Ectodermal cell (in vitro differentiated cells): ENCODE measurements around the gene APOA4.
"Not testable (repeated sequence)": the region's sequence is repeated elsewhere in the genome, so short reads cannot be mapped to it uniquely, and the experiment has no call there.

Experiments
- H3K27ac ChIP-seq: 2 replicates; pipeline ENCODE4 v1.7.0; 2013; ENCODE audit warnings: mild to moderate bottlenecking, low read depth, low read length; ENCODE audit not compliant: insufficient read depth, poor library complexity, severe bottlenecking
- H3K27me3 ChIP-seq: 2 replicates; pipeline ENCODE4 v1.7.0; 2013; ENCODE audit warnings: mild to moderate bottlenecking, low read length; ENCODE audit not compliant: insufficient read depth, control insufficient read depth, poor library complexity, severe bottlenecking
- H3K36me3 ChIP-seq: one replicate; pipeline ENCODE4 v1.7.0; 2013; ENCODE audit warnings: low read length; ENCODE audit not compliant: control insufficient read depth, insufficient read depth
- H3K4me1 ChIP-seq: one replicate; pipeline ENCODE4 v1.7.0; 2013; ENCODE audit warnings: low read length; ENCODE audit not compliant: control insufficient read depth, insufficient read depth
- H3K4me3 ChIP-seq: 2 replicates; pipeline ENCODE4 v1.7.0; 2013; ENCODE audit warnings: low read depth, low read length, control low read depth; ENCODE audit not compliant: insufficient read depth
- H3K9me3 ChIP-seq: 2 replicates; pipeline ENCODE4 v1.7.0; 2013; ENCODE audit warnings: mild to moderate bottlenecking, low read length, moderate library complexity; ENCODE audit not compliant: control insufficient read depth
- WGBS, 2 experiments: methylation state at CpG; one replicate each; pipeline ENCODE4 v1.1.7; 2013; ENCODE audit warnings: missing lambda C conversion rate in 2 of 2; 5-methylcytosine and 5-hydroxymethylcytosine counted together

The APOA4 gene

DNA sequence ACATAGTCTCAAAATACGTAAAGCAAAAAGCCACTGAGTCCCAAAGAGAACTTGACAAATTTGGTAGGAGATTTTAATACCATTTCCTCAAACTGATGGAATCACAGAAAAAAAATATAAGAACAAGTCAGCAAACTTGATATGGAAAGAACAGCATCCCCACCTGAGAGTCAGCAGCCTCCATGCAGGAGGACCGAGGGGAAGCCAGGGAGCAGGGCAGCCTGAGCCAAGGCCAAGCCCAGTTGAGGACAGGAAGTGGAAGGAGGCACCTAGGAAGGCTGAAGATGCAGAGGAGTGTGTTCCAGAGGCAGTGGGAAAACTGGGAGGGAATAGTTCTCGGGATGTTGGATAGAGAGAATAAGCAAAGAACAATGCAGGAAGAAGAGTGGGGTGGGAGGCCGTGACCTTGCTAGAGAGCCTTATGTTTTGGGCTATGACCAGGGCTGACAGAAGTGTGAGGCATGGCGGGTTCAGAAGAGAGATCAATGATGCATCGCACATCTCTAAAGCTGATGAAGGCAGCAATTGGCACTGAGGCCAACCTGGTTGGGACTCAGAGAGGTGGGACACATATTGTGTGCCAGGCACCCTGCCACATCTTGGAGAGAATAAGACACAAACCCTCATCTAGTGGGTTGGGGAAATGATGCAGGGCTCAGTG, 15.4 kb downstream of the APOA4 start:
- WGBS, 2 experiments, result 94 to 95% methylated on average over 6 of the region's 6 CpGs
- Histone ChIP-seq H3K27ac (no peak overlapping the region), H3K4me1 (no peaks in the 10 kb centered on the region)

DNA sequence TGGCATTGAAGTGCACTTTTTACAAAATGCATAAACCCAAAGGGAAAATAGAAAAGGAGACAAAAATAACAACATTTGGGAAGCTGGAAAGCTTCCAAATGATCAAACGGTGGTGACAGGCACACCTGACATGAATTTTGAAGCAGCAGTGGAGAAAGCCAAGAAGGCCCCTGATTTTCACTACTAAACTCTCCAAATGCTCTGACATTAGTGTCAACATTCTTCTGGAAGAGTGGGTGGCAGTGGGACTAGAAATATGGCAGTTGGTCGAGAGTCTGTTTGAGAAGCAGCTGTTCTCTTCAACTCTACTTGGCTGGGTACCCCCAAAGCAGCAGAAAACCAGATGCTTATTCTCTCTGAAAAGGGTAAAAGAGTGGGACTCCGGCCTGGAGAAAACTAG, 19.1 kb downstream of the APOA4 start:
- no peaks in the 10 kb centered on the region for H3K4me1 ChIP-seq
- no peak overlapping the region for H3K27ac ChIP-seq
- H3K27me3 ChIP-seq, result no peaks in the 10 kb centered on the region
- no peaks in the 10 kb centered on the region for H3K9me3 ChIP-seq
- H3K36me3 ChIP-seq, result no peaks in the 10 kb centered on the region
- H3K4me3 ChIP-seq, result no peak overlapping the region
- WGBS, 2 experiments, result 85 to 92% methylated on average over 3 of the region's 3 CpGs

More for the DNA sequence above, 15.4 kb downstream of the APOA4 start:
- Histone ChIP-seq H3K36me3 (no peaks in the 10 kb centered on the region), H3K4me3 (no peak overlapping the region), H3K9me3 (no peaks in the 10 kb centered on the region), H3K27me3 (no peaks in the 10 kb centered on the region)

- not testable (repeated sequence) for H3K9me3 ChIP-seq, H3K36me3 ChIP-seq, H3K27me3 ChIP-seq, H3K27ac ChIP-seq, H3K4me1 ChIP-seq, H3K4me3 ChIP-seq
Measured at GRCh38 chr11:116801662-116802061, 21.4 kb downstream of the APOA4 start.

DNA sequence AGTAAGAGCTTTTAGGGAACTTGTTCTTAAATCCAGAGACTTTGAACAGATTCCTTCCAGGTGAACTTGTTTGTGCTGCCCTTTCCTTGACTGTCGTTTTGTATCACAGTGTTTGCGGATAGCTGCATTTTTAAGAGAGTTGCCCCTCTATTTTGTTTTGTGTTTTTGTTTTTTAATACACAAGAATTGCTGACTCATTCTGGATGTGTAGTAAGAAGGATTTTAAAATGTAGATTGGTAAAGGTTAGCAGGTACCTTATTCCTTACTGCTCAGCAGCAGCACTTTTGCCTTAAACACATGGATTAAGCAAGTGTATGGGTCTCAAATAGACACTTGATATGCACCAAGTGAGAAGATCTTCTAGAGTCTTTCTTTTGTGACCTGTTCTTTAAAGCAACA, 22.5 kb downstream of the APOA4 start:
- no peaks in the 10 kb centered on the region for H3K36me3 ChIP-seq
- no peaks in the 10 kb centered on the region for H3K9me3 ChIP-seq
- H3K4me3 ChIP-seq, result no peak overlapping the region
- H3K27me3 ChIP-seq, result no peaks in the 10 kb centered on the region
- no peaks in the 10 kb centered on the region for H3K4me1 ChIP-seq
- H3K27ac ChIP-seq, result no peak overlapping the region
- WGBS, 2 experiments, result 94 to 96% methylated on average over 2 of the region's 2 CpGs

- 90 to 92% methylated on average over 5 of the region's 5 CpGs for whole genome bisulfite sequencing, 2 experiments
- Histone ChIP-seq H3K27me3 (no peaks in the 10 kb centered on the region), H3K4me1 (no peaks in the 10 kb centered on the region), H3K9me3 (no peaks in the 10 kb centered on the region), H3K36me3 (no peaks in the 10 kb centered on the region), H3K4me3 (no peak overlapping the region), H3K27ac (no peak overlapping the region)
Measured at GRCh38 chr11:116798368-116798767, 24.7 kb downstream of the APOA4 start.

- Histone ChIP-seq H3K27me3 (no peaks in the 10 kb centered on the region), H3K4me3 (no peak overlapping the region), H3K36me3 (no peaks in the 10 kb centered on the region), H3K27ac (no peak overlapping the region), H3K4me1 (no peaks in the 10 kb centered on the region), H3K9me3 (no peaks in the 10 kb centered on the region)
- WGBS, 2 experiments, result 86 to 95% methylated on average over 2 to 5 of the region's 5 CpGs
Measured at GRCh38 chr11:116797816-116798215, 25.3 kb downstream of the APOA4 start.

DNA sequence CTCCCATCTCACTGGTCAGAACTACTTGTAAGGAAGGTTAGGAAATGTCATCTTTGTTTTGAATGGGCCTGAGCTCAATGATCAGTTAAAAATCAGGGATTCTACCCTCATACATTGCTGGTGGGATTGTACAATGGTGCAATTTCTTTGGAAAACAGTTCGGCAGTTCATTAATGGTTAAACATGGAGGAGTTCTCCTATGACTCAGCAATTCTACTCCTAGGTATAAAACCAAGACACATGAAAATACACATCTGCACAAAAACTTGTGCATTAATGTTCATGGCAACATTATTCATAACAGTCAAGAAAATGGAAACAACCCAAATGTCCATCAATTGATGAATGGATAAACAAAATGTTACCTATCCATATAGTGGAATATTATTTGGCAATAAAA, 26.6 kb downstream of the APOA4 start:
- no peaks in the 10 kb centered on the region for H3K9me3 ChIP-seq
- H3K4me1 ChIP-seq, result peaks cover 4% of the 10 kb centered on the region
- no peak overlapping the region for H3K27ac ChIP-seq
- H3K36me3 ChIP-seq, result no peaks in the 10 kb centered on the region
- H3K27me3 ChIP-seq, result no peaks in the 10 kb centered on the region
- 86 to 88% methylated on average over 1 of the region's 1 CpG for WGBS, 2 experiments
- H3K4me3 ChIP-seq, result no peak overlapping the region

DNA sequence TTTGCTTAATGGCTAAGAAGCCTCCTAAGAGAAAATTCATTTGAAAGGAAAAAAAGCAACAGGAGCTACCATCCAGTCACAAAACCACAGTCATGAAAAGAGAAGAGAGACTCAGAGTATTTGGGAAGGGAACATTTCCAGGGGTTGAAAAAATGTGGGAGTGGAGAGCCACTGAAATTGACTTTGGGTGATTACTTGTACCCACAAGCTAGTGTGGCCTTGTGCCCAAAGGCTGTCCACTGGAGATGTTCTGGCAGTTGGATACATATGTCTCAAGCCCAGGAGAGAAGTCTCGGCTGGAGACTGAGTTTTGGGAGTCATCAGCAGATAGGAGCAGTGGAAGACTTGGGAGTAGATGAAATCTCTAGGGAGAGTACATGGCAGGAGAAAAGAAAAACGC, 28.3 kb downstream of the APOA4 start:
- Histone ChIP-seq H3K27ac (no peak overlapping the region), H3K4me3 (no peak overlapping the region), H3K9me3 (no peaks in the 10 kb centered on the region), H3K4me1 (peaks cover 4% of the 10 kb centered on the region), H3K36me3 (no peaks in the 10 kb centered on the region), H3K27me3 (peaks cover 9% of the 10 kb centered on the region)
- 91 to 92% methylated on average over 2 of the region's 2 CpGs for whole genome bisulfite sequencing, 2 experiments

DNA sequence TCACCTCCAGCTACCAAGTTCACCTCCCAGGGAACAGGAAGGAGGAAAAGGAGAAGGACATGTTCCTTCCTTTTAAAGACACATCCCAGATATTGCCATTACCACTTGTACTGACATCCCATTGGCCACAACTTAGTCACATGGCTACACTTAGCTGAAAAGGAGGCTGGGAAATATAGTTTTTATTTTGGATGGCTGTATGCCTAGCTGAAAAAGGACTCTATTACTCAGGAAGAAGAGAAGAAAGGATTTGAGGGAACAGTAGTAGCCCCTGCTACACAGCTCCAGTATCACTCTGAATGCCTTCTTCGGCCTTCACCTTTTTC, 29.4 kb downstream of the APOA4 start:
- H3K4me1 ChIP-seq, result peaks cover 4% of the 10 kb centered on the region
- WGBS, 2 experiments, result 88 to 95% methylated on average over 1 of the region's 1 CpG
- H3K27ac ChIP-seq, result no peak overlapping the region
- peaks cover 18% of the 10 kb centered on the region for H3K27me3 ChIP-seq
- no peaks in the 10 kb centered on the region for H3K36me3 ChIP-seq
- H3K9me3 ChIP-seq, result no peaks in the 10 kb centered on the region
- H3K4me3 ChIP-seq, result no peak overlapping the region

DNA sequence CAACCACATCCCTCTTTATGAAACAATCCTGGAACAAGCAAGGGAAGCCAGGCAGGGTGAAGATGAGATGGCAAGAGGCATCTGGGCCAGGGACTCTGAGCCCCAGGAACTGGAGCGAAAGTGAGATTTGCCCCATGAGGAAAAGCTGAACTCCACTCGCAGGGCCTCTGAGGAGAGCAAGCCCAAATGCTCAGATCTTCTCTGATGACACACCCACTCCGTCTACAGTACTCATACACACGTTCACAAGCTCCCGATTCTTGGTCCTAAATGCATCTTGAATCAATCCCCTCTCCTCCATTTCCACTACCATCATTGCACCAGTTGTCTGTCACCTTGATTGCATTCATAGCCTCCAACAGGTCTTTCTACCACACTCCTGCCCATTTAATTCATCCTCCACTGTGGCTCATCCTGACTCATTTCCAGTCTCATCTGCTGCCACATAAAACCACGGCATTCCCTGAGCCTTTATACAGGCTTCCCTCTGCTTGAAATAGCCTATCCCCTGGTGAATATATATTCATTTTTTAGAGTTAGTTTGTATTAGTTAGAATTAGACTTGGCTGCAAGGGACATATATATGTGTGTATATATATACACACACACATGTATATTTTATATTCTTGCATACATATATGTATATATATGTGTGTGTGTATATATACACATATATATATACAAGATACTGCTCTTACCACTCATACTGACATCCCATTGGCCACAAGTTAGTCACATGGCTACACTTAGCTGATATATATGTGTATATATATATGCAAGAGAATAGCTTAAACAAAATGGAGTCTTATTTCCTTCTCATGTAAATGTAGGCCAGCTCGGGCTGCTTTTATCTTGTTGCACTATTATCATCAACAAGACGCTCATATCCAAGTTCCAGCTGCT, 30.0 kb downstream of the APOA4 start:
- H3K36me3 ChIP-seq, result no peaks in the 10 kb centered on the region
- 73 to 74% methylated on average over 8 of the region's 8 CpGs for WGBS, 2 experiments
- no peak overlapping the region for H3K27ac ChIP-seq
- peaks cover 18% of the 10 kb centered on the region for H3K27me3 ChIP-seq
- peaks cover 9% of the 10 kb centered on the region for H3K4me1 ChIP-seq
- no peaks in the 10 kb centered on the region for H3K9me3 ChIP-seq
- H3K4me3 ChIP-seq, result no peak overlapping the region
